D721Med (cell line): Measurements from ENCODE around the gene PTPRT.

Experiments used
- DNase-seq: peaks from one replicate; pipeline ENCODE4 v3.0.0; 2011; ENCODE audit warnings: low spot score; ENCODE audit not compliant: insufficient read length
- FAIRE-seq: peaks from 2 replicates; lab custom pipeline; 2011; peaks lifted over from hg19 to GRCh38; lab: Jason Lieb, UNC
- CTCF ChIP-seq: IDR thresholded peaks from 2 replicates; pipeline ENCODE4 v1.5.1; 2012; ENCODE audit warnings: mild to moderate bottlenecking, control low read depth; ENCODE audit not compliant: insufficient read depth; ENCODE audit errors: missing control alignments

PTPRT gene

GRCh38 chr20:42113236-42113635 is 1076.5 kb downstream of the PTPRT start:
- FAIRE-seq (no peak), DNase-seq (no peak)
- TF ChIP-seq CTCF = no peak

- DNase-seq = no peak
- no peak for TF ChIP-seq CTCF
- no peak for FAIRE-seq
Observed at GRCh38 chr20:42112161-42112560, 1077.5 kb downstream of the PTPRT start.

GRCh38 chr20:42111349-42111748 is 1078.4 kb downstream of the PTPRT start:
- FAIRE-seq = no peak
- no peak for DNase-seq
- TF ChIP-seq CTCF = no peak

- DNase-seq = no peak
- no peak for TF ChIP-seq CTCF
- no peak for FAIRE-seq
Observed at GRCh38 chr20:42110301-42110700, 1079.4 kb downstream of the PTPRT start.

- no peak for TF ChIP-seq CTCF
- FAIRE-seq (no peak), DNase-seq (no peak)
Observed at GRCh38 chr20:42102000-42102399, 1087.7 kb downstream of the PTPRT start.

GRCh38 chr20:42100137-42100704 is 1089.5 kb downstream of the PTPRT start:
- no peak for TF ChIP-seq CTCF
- DNase-seq = no peak
- no peak for FAIRE-seq

GRCh38 chr20:42099101-42099500 is 1090.6 kb downstream of the PTPRT start:
- TF ChIP-seq CTCF = no peak
- FAIRE-seq (no peak), DNase-seq (no peak)
